Measurements from ENCODE around the gene TFAP2D.

DNA sequence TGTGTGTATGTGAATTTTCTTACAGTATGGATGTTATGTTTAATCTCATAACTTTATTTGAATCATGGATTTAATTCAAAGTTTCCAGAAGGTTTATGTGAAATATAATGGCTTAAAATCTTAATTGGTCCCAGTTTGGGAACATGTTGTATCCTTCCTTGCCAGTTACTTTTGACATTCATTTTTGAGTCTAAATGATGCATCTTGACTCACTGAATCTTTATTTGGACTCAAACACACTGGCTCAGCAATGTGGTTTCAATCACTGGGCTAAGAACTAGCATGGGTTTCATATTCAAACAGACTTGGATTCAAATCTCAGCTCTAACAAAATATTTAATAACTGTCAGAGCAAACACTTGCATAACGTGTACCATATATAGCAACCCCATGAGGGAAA is 79.4 kb downstream of the TFAP2D start:
- TF ChIP-seq, protein P1, sequence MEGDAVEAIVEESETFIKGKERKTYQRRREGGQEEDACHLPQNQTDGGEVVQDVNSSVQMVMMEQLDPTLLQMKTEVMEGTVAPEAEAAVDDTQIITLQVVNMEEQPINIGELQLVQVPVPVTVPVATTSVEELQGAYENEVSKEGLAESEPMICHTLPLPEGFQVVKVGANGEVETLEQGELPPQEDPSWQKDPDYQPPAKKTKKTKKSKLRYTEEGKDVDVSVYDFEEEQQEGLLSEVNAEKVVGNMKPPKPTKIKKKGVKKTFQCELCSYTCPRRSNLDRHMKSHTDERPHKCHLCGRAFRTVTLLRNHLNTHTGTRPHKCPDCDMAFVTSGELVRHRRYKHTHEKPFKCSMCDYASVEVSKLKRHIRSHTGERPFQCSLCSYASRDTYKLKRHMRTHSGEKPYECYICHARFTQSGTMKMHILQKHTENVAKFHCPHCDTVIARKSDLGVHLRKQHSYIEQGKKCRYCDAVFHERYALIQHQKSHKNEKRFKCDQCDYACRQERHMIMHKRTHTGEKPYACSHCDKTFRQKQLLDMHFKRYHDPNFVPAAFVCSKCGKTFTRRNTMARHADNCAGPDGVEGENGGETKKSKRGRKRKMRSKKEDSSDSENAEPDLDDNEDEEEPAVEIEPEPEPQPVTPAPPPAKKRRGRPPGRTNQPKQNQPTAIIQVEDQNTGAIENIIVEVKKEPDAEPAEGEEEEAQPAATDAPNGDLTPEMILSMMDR (IDR thresholded peaks at IDR 0.05): no peak
- no peak for TF ChIP-seq POLR2A (IDR thresholded peaks at IDR 0.05)

Data from adrenal gland (tissue), 5 donors.